GM19452 (cell line): ENCODE data around the gene CDC42BPB.

ENCODE experiments used
- ATAC-seq: cut with Tn5 transposase; IDR thresholded peaks from one replicate; pipeline ENCODE4 v1.9.1; 2021; ENCODE audit not compliant: unreplicated experiment

Gene CDC42BPB

GRCh38 chr14:102916347-102917055 lies 140.8 kb downstream of the CDC42BPB start:
- ATAC-seq: no peak

GRCh38 chr14:102915292-102916110 lies 141.8 kb downstream of the CDC42BPB start:
- ATAC-seq: no peak

- ATAC-seq: no peak
These were observed 142.7 kb downstream of the CDC42BPB start for GRCh38 chr14:102914474-102915291.

GRCh38 chr14:102913341-102914211 lies 143.8 kb downstream of the CDC42BPB start:
- no peak for ATAC-seq

GRCh38 chr14:102911991-102912761 lies 145.2 kb downstream of the CDC42BPB start:
- ATAC-seq: no peak

GRCh38 chr14:102911541-102911951 lies 145.8 kb downstream of the CDC42BPB start:
- no peak for ATAC-seq

GRCh38 chr14:102910442-102910841 lies 146.9 kb downstream of the CDC42BPB start:
- no peak for ATAC-seq

GRCh38 chr14:102909911-102910310 lies 147.4 kb downstream of the CDC42BPB start:
- no peak for ATAC-seq

- no peak for ATAC-seq
These were observed 147.9 kb downstream of the CDC42BPB start for GRCh38 chr14:102909462-102909861.

GRCh38 chr14:102908766-102909455 lies 148.4 kb downstream of the CDC42BPB start:
- ATAC-seq: no peak

GRCh38 chr14:102907980-102908730 lies 149.2 kb downstream of the CDC42BPB start:
- ATAC-seq: no peak

- ATAC-seq: no peak
These were observed 150.0 kb downstream of the CDC42BPB start for GRCh38 chr14:102907303-102907844.

- no peak for ATAC-seq
These were observed 150.6 kb downstream of the CDC42BPB start for GRCh38 chr14:102906616-102907302.

- no peak for ATAC-seq
These were observed 151.9 kb downstream of the CDC42BPB start for GRCh38 chr14:102905116-102906108.

GRCh38 chr14:102903889-102904512 lies 153.3 kb downstream of the CDC42BPB start:
- ATAC-seq: no peak
